H9 (cell line): ENCODE measurements around the gene USP49. TPM values are rescaled to one million over a fixed set of nuclear protein-coding genes. Genes with fewer than 3 reads are reported as not detected.
A peak's percentile ranks its signal among the peaks of the same experiment; 100 is the strongest.

Experiments
- DNase-seq: peaks from one replicate; pipeline ENCODE4 v3.0.0-alpha.2; 2017
- H2AFZ ChIP-seq: one replicate; pipeline ENCODE4 v1.6.1; 2013; ENCODE audit warnings: mild to moderate bottlenecking, low read length, control low read depth, moderate library complexity
- H2AK5ac ChIP-seq: 2 replicates; pipeline ENCODE4 v1.6.1; 2013; ENCODE audit warnings: low read length, control low read depth, mixed read lengths; ENCODE audit not compliant: insufficient read length
- H2BK120ac ChIP-seq: one replicate; pipeline ENCODE4 v1.6.1; 2013; ENCODE audit warnings: low read depth, mild to moderate bottlenecking, low read length, control low read depth, inconsistent platforms; ENCODE audit not compliant: poor library complexity, severe bottlenecking
- H2BK12ac ChIP-seq: 2 replicates; pipeline ENCODE4 v1.6.1; 2013; ENCODE audit warnings: low read length, control low read depth, mixed read lengths, low read depth; ENCODE audit not compliant: insufficient read length
- H2BK15ac ChIP-seq: 2 replicates; pipeline ENCODE4 v1.6.1; 2013; ENCODE audit warnings: low read depth, low read length, control low read depth
- H2BK20ac ChIP-seq: one replicate; pipeline ENCODE4 v1.6.1; 2013; ENCODE audit warnings: low read depth, mild to moderate bottlenecking, low read length, control low read depth, inconsistent platforms; ENCODE audit not compliant: poor library complexity, severe bottlenecking
- H2BK5ac ChIP-seq: 2 replicates; pipeline ENCODE4 v1.6.1; 2013; ENCODE audit warnings: low read length, control low read depth, mixed read lengths; ENCODE audit not compliant: insufficient read length
- H3K14ac ChIP-seq: 2 replicates; pipeline ENCODE4 v1.6.1; 2013; ENCODE audit warnings: low read length, control low read depth; ENCODE audit not compliant: insufficient read depth
- H3K18ac ChIP-seq: 2 replicates; pipeline ENCODE4 v1.6.1; 2013; ENCODE audit warnings: low read depth, mild to moderate bottlenecking, mixed read lengths, low read length, control low read depth; ENCODE audit not compliant: insufficient read length
- H3K23ac ChIP-seq: 2 replicates; pipeline ENCODE4 v1.6.1; 2013; ENCODE audit warnings: low read length, control low read depth, mixed read lengths, low read depth; ENCODE audit not compliant: insufficient read length
- H3K23me2 ChIP-seq: 2 replicates; pipeline ENCODE4 v1.6.1; 2013; ENCODE audit warnings: low read depth, mild to moderate bottlenecking, mixed read lengths, low read length, control low read depth; ENCODE audit not compliant: insufficient read length, poor library complexity, severe bottlenecking
- H3K27ac ChIP-seq: 2 replicates; pipeline ENCODE4 v1.5.1; 2013; ENCODE audit warnings: low read length, control low read depth, mixed read lengths, low read depth; ENCODE audit not compliant: insufficient read length
- H3K27me3 ChIP-seq: 2 replicates; pipeline ENCODE4 v1.6.1; 2013; ENCODE audit warnings: low read length, control low read depth, inconsistent platforms; ENCODE audit not compliant: insufficient read depth
- H3K4ac ChIP-seq: 2 replicates; pipeline ENCODE4 v1.6.1; 2013; ENCODE audit warnings: low read depth, mild to moderate bottlenecking, control low read depth, inconsistent platforms, low read length, moderate library complexity
- H3K4me1 ChIP-seq: 2 replicates; pipeline ENCODE4 v1.6.1; 2013; ENCODE audit warnings: low read length, control low read depth, inconsistent platforms; ENCODE audit not compliant: insufficient read depth
- H3K4me2 ChIP-seq: 2 replicates; pipeline ENCODE4 v1.6.1; 2013; ENCODE audit warnings: low read length, control low read depth, mixed read lengths; ENCODE audit not compliant: insufficient read length, insufficient read depth
- H3K56ac ChIP-seq: 2 replicates; pipeline ENCODE4 v1.6.1; 2013; ENCODE audit warnings: low read depth, mild to moderate bottlenecking, mixed read lengths, low read length, control low read depth; ENCODE audit not compliant: insufficient read length
- H3K79me1 ChIP-seq: 2 replicates; pipeline ENCODE4 v1.6.1; 2013; ENCODE audit warnings: low read depth, mild to moderate bottlenecking, moderate library complexity, low read length, control low read depth, inconsistent platforms; ENCODE audit not compliant: insufficient read depth, poor library complexity, severe bottlenecking
- H3K79me2 ChIP-seq: 2 replicates; pipeline ENCODE4 v1.6.1; 2013; ENCODE audit warnings: low read length, control low read depth, inconsistent platforms; ENCODE audit not compliant: insufficient read depth
- H3K9ac ChIP-seq: 2 replicates; pipeline ENCODE4 v1.6.1; 2013; ENCODE audit warnings: low read length, control low read depth, mixed read lengths; ENCODE audit not compliant: insufficient read length; ENCODE audit errors: extremely low read depth
- H3K9me3 ChIP-seq: one replicate; pipeline ENCODE4 v1.6.1; 2013; ENCODE audit warnings: low read depth, low read length, inconsistent platforms; ENCODE audit not compliant: control insufficient read depth
- H3T11ph ChIP-seq: one replicate; pipeline ENCODE4 v1.6.1; 2013; ENCODE audit warnings: mild to moderate bottlenecking, low read length, control low read depth, inconsistent platforms
- H4K20me1 ChIP-seq: one replicate; pipeline ENCODE4 v1.6.1; 2013; ENCODE audit not compliant: control insufficient read depth, insufficient read length, insufficient read depth
- H4K5ac ChIP-seq: 2 replicates; pipeline ENCODE4 v1.6.1; 2013; ENCODE audit warnings: low read depth, mild to moderate bottlenecking, mixed read lengths, low read length, control low read depth; ENCODE audit not compliant: insufficient read length
- H4K8ac ChIP-seq: replicated peaks from 2 replicates; pipeline ENCODE4 v1.6.1; 2013; ENCODE audit warnings: low read length, control low read depth, mixed read lengths, low read depth; ENCODE audit not compliant: insufficient read length
- H4K91ac ChIP-seq: 2 replicates; pipeline ENCODE4 v1.6.1; 2013; ENCODE audit warnings: low read depth, mild to moderate bottlenecking, moderate library complexity, mixed read lengths, low read length, control low read depth; ENCODE audit not compliant: insufficient read length
- H3K27ac Mint-ChIP-seq, 3 experiments: 2 replicates in 2 of 3; 3 replicates in 1 of 3; pipeline ENCODE4 v1.8.0; 2020 to 2021; ENCODE audit warnings: mixed read lengths in 3 of 3, mild to moderate bottlenecking in 1 of 3, moderate library complexity in 1 of 3
- H3K27me3 Mint-ChIP-seq: 2 replicates; pipeline ENCODE4 v1.8.0; 2021; ENCODE audit warnings: low read depth, mild to moderate bottlenecking, moderate library complexity, mixed read lengths
- H3K36me3 Mint-ChIP-seq, 3 experiments: 2 replicates in 2 of 3; 3 replicates in 1 of 3; pipeline ENCODE4 v1.8.0; 2020 to 2021; ENCODE audit warnings: low read depth in 3 of 3, mixed read lengths in 3 of 3; ENCODE audit not compliant: insufficient read depth in 1 of 3
- H3K4me1 Mint-ChIP-seq, 2 experiments: 2 replicates each; pipeline ENCODE4 v1.8.0; 2020; ENCODE audit warnings: mixed read lengths in 2 of 2
- H3K4me3 Mint-ChIP-seq, 2 experiments: 2 replicates in 1 of 2; 3 replicates in 1 of 2; pipeline ENCODE4 v1.8.0; 2020 to 2021; ENCODE audit warnings: mild to moderate bottlenecking in 2 of 2, mixed read lengths in 2 of 2, moderate library complexity in 1 of 2
- H3K9me3 Mint-ChIP-seq, 2 experiments: 2 replicates in 1 of 2; 3 replicates in 1 of 2; pipeline ENCODE4 v1.8.0; 2020; ENCODE audit warnings: mild to moderate bottlenecking in 2 of 2, mixed read lengths in 2 of 2, moderate library complexity in 1 of 2
- CTCF ChIP-seq: fragments of 200-600 bp; sonication (generic); conservative IDR thresholded peaks from 3 replicates; pipeline ENCODE4 v1.8.0; 2021; ENCODE audit warnings: antibody characterized with exemption, mild to moderate bottlenecking
- WGBS: extraction: QIAGEN DNeasy Blood & Tissue Kit; methylation state at CpG from one replicate; pipeline ENCODE4 v1.1.7; 2013; ENCODE audit warnings: missing lambda C conversion rate, low lambda C conversion rate, mixed read lengths; ENCODE audit not compliant: insufficient read length; ENCODE audit errors: extremely low coverage; 5-methylcytosine and 5-hydroxymethylcytosine counted together
- total RNA-seq: library from RNA; stranded (reverse); gene quantifications from 2 replicates; pipeline ENCODE4 v1.2.1, GENCODE V29; 2021

Gene USP49
- total RNA-seq, 1 experiment from 2014 or later = 19.0 TPM

- TF ChIP-seq CTCF = no peak
- Histone ChIP-seq H2BK120ac (no peak overlapping the region), H3K23ac (no peak overlapping the region), H3K27ac (no peak overlapping the region), H4K5ac (no peak overlapping the region), H2BK5ac (no peak overlapping the region), H2BK15ac (no peak overlapping the region), H3K4me2 (peak overlapping the region; percentile 97), H2AFZ (no peak overlapping the region), H3K9me3 (no peaks in the 10 kb centered on the region), H2BK20ac (peak overlapping the region; percentile 15), H3K14ac (no peak overlapping the region), H2BK12ac (no peak overlapping the region), H3K4me1 (peaks cover 9% of the 10 kb centered on the region; the same call in 1 of the 2 replicates), H3K56ac (no peak overlapping the region), H3K4ac (no peak overlapping the region), H2AK5ac (no peak overlapping the region), H3K9ac (peak overlapping the region; percentile 81), H4K8ac (no peak overlapping the region), H3K18ac (no peak overlapping the region), H3T11ph (no peak overlapping the region), H3K79me2 (no peaks in the 10 kb centered on the region; the same call in 1 of the 2 replicates), H4K20me1 (no peaks in the 10 kb centered on the region), H3K27me3 (no peaks in the 10 kb centered on the region), H3K23me2 (peaks cover 15% of the 10 kb centered on the region), H3K79me1 (no peaks in the 10 kb centered on the region), H4K91ac (no peak overlapping the region)
- H3K4me1 Mint-ChIP-seq = peaks cover 15 to 18% of the 10 kb centered on the region in 2 experiments
- no CpG with 5 or more reads among the region's 4 CpGs for WGBS
- no peaks in the 10 kb centered on the region for H3K27me3 Mint-ChIP-seq
- H3K4me3 Mint-ChIP-seq = no peak overlapping the region
- DNase-seq = no peak
- H3K27ac Mint-ChIP-seq = no peak overlapping the region
- H3K9me3 Mint-ChIP-seq = no peaks in the 10 kb centered on the region
- peaks cover 0 to 5% (median 0%) of the 10 kb centered on the region in 3 experiments; a peak in 1 of 7 replicates for H3K36me3 Mint-ChIP-seq
Observed at GRCh38 chr6:41892921-41893564, 2.1 kb downstream of the USP49 start.
